RPMI7951 (cell line): ENCODE data around the gene ASB18. TPM values are rescaled to one million over a fixed set of nuclear protein-coding genes. Genes with fewer than 3 reads are reported as not detected.

Experiments used
- DNase-seq: peaks from one replicate; pipeline ENCODE4 v3.0.0-alpha.2; 2012; ENCODE audit warnings: low read depth
- total RNA-seq: library from RNA; depleted of rRNA; stranded (reverse); fragments of >200 nt; shearing (Covaris generic); gene quantifications from 2 replicates; pipeline ENCODE4 v1.2.3, GENCODE V29; 2014

Gene ASB18
- total RNA-seq, 1 experiment from 2014 or later, result not detected

DNA sequence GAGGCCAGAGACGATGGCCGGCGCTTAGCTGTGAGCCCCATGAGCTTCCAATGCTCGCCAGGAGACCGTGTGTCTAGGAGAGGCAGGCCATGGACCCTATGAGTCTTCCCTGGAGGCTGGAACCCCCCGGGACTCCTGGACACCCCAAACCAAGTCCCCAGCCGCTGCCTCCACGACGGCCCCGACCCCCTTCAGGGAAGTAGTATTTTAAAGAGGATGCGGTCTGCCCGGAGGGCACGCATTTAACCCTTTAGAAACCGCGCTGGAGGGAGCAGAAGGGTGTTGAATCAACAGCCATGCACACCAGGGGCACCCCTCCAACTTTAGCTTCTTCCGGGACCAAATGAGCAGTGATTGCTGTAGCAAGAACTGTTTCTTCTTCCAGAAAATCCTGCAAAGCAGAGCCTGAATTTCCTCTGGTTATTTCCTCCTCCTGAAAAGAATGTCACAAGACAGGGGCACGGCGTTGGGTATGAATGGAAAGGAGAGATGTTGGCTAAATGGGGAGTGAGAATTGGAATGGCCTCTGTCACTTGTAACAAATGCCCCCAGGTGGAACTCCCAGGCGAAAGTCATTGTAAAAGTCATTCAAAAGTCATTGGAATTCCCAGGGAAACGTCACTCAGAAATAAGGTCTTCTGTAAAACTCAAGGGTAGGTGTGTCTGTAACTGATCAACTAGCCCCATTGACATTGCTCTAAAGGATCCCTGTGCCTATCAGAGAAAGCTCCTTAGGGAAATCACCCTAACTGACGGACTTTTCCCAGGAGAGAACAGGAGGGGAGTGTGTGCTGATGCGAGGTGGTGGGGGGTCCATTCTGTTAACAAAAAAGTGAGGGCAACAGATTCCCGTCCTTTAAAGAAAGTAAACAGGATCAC is 90.2 kb downstream of the ASB18 start:
- DNase-seq, result no peak

- DNase-seq, result no peak
These were observed 91.0 kb downstream of the ASB18 start for GRCh38 chr2:236173036-236173728.

- no peak for DNase-seq
These were observed 91.8 kb downstream of the ASB18 start for GRCh38 chr2:236172255-236173035.

- peak; percentile 42 for DNase-seq
These were observed 92.4 kb downstream of the ASB18 start for GRCh38 chr2:236171680-236172254.

- no peak for DNase-seq
These were observed 93.0 kb downstream of the ASB18 start for GRCh38 chr2:236171181-236171679.

DNA sequence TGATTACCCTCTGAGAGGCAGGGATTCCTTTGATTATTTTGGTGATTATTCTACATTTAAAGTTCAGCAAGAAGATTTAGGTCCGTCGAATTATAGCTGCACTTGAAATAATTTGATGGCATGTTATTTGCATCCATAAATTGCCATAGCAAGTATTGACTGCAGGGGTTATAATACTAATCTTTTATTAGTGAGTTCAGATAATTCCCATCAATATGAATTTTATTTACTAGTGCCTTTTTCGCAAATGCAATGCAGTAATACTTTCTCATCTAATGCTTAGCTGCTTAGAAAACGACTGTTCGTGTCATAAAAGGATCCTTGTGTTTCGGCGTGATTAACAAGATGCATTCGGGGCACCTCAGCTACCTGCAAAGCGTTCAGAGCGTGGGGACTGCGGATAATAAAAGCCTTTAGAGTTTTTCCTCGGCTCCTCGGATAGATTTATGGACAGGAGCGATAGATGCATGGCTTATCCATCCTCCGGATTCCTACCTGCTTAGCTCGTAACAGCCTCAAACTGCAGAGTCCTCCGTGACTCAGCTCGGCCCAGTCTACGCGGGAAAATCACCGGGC is 93.5 kb downstream of the ASB18 start:
- DNase-seq, result no peak

GRCh38 chr2:236169741-236170589 is 94.2 kb downstream of the ASB18 start:
- no peak for DNase-seq

DNA sequence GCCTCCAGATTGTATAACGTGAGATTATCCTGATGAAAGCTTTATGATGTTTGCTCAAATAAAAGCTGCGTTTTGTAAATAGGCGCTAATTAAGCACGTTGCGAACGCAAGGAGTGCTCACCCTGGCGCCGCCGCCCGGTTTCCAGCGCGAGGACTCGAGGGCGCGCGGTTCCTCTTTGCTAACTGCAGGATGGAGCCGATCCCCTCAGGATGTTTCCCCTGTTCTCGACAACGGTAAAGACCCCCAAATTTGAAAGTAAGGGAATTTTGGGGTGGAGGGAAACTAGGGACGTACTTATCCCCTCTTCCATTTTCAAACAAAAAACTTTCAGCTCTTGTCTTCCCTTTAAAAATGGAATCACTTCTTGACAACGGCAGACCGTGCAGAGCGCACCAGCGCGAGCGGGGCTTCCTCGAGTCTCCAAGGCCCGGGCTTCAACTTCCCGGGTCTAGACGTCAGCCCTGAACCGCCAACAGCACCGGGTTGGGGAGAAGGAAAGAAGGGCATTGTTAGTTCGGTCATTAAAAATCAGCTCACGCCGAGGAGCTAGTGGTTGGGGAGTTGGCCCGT is 95.0 kb downstream of the ASB18 start:
- no peak for DNase-seq

- peak; percentile 73 for DNase-seq
These were observed 95.8 kb downstream of the ASB18 start, which contains the start of gene GBX2 for GRCh38 chr2:236168110-236169080. Gene GBX2 (minus strand): TSS chr2:236168386. CDS start chr2:236167971, 415 bp downstream.

DNA sequence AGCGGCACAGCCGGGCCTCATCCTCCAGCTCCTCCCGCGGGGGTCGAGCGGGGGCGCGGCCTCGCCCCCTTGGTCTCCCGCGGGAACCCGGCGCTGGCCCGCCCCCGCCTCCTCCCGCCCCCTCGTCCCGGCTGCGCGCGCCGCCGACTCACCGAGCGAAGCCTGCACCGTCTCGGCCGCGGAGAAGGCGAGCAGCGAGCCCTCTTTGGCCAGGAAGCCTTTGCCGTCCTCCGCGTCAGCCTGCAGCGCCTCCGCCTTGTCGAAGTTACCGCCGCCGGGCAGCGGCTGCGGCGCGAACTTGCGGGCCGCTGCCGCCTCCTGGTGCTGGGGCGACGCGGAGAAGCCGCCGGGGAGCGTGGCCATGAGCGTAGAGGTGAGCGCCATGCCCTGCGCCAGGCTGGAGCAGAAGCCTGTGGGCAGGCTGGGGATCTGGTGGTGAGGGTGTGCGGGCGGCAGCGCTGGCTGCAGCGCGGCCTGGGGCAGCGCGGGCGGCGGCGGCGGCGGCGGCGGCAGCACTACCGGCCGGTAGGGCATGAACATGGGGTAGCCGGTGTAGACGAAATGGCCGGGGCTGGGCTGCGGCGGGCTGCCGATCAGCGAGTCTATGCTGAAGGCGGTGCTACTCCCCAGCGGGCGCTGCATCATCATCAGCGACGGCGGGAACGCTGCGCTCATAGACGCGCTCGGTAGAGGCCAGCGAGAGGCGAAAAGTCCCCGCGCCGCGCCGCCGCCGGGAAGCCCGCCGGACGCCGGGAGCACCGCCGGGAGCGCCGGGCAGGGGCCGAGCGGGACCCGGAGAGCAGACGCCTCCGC is 96.7 kb downstream of the ASB18 start:
- peak; percentile 55 for DNase-seq

DNA sequence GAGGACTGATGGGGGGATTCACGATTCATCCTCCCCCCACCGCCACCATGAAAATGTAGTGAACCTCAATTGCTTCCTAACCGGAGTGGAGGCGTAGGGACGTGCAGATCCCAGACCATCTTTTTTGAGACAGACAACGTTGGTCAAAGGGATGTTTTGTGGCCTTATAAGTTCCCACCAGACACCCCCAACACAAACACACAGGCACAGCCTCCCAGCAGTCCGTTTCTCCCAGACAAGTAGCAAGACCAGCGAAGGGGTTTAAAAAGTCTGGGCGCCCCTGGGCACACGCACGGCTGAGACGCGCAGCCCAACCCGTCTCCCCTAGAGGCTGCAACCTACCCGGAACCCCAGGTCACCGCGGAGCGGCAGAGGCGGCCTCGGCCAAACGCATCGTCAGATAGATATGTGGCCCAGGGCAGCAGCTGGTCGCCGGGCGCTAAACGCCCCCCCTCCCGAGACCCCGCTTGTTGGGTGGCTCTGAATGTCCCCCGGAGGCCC is 97.4 kb downstream of the ASB18 start:
- DNase-seq, result no peak

DNA sequence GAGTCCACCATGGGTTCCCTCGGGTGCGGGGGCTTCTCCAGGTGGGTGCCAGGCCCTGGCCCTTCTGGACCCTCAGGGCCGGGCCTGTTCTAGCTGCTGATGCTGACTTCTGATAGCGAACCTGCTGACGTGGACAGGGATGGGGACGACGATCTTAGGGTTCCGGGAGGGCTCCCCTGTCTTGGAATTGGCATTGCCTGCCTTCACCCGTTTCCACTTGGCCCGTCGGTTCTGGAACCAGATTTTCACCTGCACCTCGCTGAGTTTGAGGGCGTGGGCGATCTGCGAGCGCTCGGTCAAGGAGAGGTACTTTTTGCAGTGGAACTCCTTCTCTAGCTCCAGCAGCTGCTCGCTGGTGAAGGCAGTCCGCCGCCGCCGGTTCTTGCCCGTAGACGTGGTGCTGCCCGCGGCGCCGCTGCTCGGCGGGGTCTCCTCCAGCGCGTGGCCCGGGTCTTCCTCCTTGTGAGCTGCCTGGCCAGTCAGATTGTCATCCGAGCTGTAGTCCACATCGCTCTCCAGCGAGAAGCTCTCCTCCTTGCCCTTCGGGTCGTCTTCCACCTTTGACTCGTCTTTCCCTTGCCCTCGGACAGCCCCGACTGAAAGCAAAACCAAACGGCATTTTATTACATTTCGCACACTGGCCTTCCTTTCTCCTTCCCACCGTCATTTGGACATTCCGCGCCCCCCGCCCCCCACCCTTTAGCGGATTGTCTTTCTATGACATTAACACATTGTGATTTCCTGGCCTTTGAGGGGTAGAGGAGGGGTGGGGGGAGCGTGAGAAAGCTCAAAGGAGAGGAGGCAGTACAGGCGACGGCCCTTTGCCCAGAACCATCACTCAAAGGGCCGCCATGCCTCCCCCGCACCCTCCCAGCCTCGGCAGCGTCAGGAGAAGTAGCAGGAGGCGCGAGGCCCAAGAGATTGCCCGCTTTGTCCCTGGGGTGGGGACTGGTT is 98.1 kb downstream of the ASB18 start:
- no peak for DNase-seq

GRCh38 chr2:236164925-236165841 is 99.0 kb downstream of the ASB18 start:
- DNase-seq, result no peak

- DNase-seq, result no peak
These were observed 99.8 kb downstream of the ASB18 start for GRCh38 chr2:236164201-236164924.
